GM19238 (cell line): ENCODE results near the gene PRAF2.

Experiments
- DNase-seq: peaks from one replicate; pipeline ENCODE4 v3.0.0; 2011; ENCODE audit warnings: low spot score; ENCODE audit not compliant: insufficient read length

PRAF2 gene

DNA sequence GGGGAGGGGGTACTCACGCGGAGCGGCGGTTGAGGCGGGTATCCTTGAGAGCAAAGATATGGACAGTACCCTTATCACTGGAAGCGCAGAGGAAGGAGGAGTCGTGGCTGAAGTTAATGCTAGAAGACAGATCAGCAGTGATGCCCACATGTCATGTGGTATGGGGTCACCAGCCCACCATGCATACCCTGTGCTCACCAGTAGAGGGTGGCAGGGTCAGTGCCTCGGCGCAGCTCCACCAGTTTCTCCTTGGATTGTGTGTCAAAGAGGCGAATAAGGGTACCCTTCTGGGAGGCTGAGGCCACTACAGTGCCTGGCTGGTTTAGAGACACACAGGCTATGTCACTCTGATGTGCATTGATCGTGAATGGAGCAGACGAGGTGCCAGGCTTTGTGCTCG lies 1.5 kb upstream of the PRAF2 start:
- no peak for DNase-seq

DNA sequence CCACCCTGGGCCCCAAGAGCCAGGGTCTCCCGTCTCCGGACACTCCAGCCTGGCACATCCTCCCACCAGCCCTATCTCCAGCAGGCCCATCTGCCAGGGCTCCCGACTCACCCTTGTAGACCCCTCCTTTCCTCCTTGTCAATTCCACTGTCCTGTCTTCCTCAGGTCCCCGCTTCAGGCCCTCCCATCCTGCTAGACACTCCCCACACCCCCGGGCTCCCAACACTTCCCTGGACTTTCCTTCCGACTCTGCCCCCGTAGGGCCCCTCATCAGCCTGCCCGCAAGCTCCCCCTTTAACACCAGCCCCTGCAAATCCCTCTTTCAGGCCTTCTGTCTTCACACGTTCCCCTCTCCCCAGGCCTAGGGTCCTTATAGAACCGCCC lies 1.1 kb downstream of the PRAF2 start:
- no peak for DNase-seq

DNA sequence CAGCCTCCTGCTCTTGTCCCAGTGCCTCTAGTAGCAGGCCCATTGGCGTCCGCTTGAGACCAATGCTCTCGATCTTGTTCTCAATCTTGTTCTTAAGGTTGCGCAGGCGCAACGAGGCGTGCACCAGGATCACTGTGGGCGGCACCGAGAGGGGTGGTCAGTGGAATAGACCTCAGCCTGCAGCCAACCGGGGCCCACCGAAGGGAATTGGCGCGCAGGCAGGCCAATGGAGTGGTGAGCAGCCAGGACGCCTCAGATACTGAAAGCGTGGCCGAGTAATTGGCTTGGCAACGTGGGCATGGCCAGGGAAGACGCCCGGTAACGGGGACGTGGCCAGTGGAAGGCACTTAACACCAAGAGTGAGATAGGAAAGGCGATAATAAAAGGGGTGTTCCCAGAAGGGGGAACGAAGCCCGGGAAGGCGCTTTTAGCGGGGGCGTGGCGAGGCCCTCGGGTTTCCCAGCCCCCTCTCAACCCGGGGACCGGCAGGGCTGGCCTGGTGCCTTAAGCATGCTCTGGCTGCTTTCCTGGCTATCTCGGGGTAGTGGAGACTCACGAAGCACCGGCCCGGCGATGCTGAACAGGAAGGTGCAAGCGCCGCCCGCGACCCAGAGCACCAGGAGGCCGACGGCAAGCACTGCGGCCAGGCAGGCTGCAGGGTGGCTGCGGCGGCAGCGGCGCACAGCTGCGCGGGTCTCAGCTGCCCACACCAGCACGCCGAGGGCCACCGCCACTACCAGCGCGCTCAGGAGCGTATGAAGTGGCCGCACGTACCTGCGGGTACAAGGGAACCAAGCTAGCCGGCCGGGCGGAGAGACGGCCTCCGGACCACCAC lies 1.7 kb downstream of the PRAF2 start:
- no peak for DNase-seq

DNA sequence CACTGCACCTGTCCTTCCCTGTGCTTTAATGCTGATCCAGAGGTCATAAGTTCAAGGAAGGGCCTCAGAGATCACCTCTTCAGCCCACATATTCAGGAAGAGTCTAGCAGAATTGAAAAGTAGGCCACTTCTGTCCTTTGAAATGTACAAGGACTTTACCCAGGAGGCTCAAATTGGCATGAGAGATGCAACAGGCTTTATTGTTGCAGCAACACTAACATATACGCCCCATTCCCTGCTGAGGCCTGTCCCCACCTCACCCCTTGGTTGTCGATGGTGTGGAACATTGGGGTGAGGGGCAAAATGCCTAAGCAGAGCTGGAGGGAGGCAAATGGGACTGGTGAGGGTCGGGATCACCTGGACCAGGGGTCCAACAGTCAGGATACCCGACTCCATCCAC lies 2.8 kb downstream of the PRAF2 start:
- DNase-seq: no peak

DNA sequence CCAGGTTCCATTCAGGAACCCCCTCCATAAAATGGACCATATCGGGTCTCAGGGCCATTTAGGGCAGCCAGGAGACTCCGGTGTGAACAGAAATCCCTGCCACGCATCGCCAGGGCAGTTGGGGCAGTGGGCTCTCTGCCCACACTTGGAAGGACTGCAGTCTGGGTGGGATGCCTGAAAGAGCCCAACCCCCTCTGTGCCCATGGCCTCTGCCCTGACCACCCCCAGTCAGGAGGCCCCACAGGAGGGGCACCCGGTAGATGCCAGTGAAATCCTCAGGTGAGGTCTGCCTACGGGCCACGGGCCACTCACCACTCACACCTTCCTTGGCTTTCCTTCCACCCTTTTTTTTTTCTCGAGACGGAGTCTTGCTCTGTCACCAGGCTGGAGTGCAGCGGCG lies 4.8 kb downstream of the PRAF2 start:
- DNase-seq: no peak

DNA sequence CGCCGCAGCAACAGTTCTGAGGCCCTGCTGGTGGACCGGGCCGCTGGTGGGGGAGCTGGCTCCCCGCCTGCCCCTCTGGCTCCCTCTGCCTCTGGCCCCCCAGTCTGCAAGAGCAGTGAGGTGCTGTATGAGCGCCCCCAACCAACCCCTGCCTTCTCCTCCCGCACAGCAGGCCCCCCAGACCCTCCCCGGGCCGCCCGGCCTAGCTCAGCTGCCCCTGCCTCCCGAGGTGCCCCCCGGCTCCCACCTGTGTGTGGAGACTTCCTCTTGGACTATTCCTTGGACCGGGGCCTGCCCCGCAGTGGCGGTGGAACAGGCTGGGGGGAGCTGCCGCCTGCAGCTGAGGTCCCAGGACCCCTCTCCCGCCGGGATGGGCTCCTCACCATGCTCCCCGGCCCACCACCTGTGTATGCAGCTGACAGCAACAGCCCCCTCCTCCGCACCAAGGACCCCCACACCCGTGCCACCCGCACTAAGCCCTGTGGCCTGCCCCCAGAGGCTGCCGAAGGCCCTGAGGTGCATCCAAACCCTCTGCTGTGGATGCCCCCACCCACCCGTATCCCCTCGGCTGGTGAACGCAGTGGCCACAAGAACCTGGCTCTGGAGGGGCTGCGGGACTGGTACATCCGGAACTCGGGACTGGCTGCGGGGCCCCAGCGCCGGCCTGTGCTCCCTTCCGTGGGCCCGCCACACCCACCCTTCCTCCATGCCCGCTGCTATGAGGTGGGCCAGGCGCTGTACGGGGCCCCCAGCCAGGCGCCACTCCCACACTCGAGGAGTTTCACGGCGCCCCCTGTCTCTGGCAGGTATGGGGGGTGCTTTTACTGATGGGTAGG lies 6.3 kb downstream of the PRAF2 start:
- DNase-seq: no peak

DNA sequence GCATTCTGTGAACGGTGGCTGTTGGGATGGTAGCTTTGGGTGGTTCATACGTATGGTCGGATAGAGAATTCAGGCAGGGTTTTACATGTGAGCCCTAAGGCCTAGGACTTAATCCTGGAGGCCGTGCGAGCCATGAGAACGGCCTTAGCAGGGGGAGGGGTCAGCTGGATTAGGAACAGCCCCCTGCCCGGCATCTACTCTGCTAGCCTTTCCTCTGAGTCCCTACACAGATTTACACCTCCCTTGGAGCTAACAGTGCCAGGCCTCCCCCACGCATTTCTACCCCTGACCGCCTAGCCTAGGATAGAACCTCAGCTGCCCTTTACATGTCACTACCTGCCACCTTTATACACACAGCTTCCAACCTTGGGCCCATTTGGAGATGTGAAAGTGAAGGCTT lies 7.1 kb downstream of the PRAF2 start:
- no peak for DNase-seq

DNA sequence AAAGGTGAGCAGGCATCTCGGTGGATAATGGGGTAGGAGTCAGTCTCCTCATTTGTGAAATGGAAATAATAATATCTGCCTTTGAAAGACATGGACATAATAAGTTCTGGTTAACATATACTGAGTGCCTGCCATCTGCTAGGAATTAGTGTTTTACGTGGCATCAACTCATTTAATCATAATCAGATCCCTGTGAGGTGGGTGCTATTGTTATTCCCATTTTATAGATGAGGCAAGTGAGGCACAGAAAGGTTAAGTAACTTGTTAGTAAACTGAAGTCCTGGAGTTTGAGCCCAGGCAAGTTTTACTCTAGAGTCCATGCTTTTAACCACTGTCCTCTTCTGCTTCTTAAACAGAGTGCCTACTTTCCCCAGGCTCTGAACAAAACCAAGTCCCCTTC lies 7.5 kb downstream of the PRAF2 start:
- no peak for DNase-seq

DNA sequence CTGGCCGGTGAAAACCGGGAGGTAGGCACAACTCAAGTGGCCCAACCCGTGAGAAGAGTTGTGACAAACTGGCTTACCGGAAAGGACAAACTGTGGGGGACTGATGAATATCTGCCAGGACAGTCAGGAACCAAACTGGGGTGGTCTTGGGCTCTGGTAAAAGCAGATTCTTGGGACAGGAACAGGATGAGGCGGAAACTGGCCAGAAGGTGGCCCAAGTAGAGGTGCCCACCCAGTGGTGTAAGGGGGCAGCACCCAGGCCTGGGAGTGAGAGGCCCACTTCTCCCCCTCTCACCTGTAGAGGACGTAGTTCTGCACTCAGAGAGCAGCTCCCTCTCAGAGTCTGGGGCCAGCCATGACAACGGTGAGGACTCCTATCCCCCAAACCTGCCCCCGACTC lies 9.1 kb downstream of the PRAF2 start:
- DNase-seq: no peak

DNA sequence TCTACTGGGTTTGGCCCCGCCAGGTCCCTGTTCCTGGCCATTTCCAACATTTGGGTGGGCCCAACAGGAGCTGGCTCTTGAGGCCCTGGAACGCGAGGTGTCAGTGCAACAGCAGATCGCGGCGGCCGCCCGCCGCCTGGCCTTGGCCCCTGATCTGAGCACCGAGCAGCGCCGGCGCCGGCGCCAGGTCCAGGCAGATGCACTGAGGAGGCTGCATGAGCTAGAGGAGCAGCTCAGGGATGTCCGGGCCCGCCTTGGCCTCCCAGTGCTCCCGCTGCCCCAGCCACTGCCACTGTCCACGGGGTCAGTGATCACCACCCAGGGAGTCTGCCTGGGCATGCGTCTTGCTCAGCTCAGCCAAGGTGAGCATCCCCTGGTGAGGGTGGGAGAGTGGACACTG lies 9.5 kb downstream of the PRAF2 start:
- no peak for DNase-seq

DNA sequence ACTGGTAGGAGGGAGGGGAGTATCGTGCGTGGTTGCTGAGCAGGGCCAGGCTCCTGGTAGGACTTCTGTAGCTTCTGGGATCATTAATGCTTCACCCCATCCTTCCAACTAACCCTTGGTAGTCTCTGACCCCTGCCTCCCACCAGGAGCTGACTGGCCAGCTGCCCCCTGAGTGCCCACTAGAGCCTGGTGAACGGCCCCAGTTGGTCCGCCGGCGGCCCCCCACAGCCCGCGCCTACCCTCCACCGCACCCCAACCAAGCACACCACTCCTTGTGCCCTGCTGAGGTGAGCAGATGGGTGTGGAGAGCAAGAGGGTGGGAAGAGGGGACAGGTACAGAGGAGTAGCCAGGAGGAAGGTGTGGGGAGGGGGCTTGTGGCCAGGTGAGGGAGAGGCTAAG lies 10.1 kb downstream of the PRAF2 start:
- no peak for DNase-seq

DNA sequence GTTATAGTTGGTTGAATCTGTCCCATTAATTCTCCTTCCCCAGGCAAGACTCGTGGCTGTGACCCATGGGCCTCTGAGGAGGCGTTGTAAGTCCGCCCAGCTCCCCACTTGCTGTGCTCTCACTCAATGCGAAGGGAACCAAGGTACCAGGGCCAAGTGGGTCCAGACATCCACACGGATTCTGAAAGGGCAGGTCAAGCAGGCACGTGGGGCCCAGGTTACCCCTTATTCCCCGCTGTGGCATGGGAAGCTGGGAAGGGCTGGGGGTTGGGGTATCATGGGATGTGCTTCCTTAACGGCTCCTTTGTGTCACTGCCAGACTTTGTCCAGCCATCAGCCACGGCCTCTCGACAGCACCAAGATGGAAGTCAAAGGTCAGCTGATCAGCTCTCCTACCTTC lies 11.9 kb downstream of the PRAF2 start:
- no peak for DNase-seq

DNA sequence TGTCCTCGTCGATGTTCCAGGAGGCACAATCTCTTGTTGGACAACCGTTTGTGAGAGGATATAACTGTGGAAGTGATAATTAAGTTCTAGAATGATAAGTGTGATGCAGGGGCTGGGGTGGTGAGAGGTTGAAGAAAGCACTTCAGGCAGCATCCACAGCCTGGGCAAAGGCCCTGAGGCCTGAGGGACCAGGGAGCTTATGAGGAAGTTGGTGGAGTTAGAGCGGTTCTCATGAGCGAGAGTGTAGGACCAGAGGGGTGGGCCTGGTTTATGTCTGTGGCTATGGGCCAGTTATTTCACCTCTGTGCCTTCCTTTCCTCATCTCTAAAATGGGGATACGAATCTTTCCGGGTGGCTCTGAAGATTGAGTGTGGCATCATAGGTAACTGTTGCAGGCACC lies 12.3 kb downstream of the PRAF2 start:
- no peak for DNase-seq

DNA sequence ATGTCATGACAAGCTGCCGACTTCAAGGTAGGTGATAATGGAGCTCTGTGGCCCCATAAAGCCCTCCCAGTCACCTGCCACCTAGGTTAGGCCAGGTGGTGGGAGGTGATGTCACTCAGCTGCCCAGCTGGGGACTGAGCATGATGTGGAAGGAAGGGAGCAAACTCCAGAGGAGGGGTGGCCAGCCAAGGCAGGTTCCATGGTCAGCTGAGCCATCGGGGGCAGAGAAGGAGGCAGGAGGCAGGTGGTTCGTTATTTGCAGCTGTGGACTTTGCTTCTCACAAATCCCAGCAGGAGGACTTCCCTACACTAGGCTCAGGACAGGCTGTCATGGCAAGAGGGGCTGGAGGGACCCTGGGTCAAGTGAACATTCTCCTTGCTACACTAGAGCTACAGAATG lies 12.9 kb downstream of the PRAF2 start:
- DNase-seq: no peak

DNA sequence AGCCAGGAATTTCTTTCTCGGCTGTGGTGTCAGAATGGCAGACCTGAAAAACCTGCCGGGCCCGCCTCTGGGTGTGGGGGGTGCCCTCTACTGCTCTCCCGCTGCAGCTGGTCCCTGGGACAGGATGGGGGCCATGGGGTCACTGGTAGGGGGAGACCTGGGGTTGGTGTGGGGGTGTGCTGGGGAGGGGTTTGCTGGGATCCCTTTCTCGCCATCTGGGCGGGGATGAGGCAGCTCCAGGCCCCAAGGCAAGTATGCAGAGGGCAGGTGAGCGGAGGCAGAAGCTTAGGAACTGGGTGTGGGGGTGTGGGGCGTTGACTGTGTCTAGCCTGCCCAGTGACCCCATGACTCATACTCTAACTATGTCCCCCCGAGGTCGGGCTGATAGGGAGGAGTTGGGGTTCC lies 14.1 kb downstream of the PRAF2 start:
- DNase-seq: no peak

DNA sequence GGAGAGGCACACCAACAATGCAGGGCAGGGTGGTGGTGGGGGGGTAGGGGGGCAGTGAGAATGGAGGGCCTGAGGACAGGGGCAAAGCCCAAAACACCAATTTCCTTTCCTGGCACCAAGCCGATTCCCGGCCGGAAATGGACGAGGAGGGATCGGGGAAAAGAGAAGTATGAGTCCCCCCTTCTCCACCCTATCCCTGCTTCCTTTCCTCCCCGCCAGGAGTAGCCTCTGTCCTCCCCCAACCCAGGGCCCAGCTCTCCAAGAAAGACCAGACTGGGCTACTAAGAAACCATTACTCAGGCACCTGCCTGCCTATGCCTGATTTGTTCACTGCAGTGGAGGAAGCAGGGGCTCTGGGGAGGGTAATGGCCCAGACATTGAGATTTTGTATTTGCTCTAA lies 14.6 kb downstream of the PRAF2 start:
- DNase-seq: no peak

DNA sequence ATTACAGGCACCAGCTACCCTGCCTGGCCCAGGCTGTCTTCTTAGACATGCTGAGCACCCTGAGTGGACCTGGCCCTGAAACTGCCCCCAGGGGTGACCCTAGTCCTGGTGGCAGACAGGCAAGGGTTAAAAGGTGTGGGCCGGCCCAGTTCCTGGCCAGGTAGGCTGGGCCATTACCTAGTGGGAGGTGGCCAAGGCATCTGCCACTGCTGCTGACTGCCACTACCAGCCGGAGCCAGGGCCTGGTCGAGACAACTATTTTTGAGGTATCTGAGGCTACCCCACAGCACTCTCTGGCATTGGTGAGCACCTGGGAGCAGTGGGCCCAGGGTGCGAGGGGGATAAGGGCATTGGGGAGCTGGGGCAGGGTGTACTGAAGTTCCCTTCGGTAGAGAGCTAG lies 15.0 kb downstream of the PRAF2 start, which contains the start of gene CCDC120:
Gene CCDC120, plus strand, starts transcription at position 206 of the 400 bp plus-strand sequence. CDS start 3,043 bp downstream, outside the sequence.
- no peak for DNase-seq

DNA sequence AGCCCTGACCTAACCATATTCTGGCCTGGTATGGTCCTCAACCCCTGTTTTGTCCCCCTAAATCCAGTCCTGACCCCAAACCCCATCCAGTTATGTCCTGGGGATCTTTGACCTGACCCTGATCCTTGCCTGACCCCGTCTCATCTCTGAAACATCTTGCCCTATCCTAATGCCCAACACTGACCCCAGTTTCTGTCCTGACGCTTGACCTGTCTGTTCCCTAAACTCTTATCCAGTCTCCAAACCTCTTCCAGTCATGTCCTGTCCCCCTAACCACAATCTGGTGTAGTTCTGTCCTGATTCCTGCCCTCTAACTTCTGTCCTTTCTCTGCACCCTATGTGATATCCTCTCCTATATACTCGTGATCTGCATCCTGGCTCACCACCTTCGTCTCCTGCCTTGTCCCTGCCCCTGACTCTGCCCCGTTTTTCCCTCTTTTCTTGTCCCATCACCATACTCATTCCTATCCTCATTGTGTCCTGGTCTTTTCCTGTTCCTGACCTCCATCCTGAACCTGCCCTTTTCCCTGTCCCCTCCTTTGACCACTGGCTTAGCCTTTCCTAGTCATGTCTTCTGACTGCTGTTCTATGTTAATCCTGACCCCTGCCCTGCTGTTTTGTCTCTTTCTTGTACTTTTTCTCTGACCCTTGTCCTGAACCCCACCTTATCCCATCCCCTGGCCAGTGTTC lies 19.6 kb downstream of the PRAF2 start:
- no peak for DNase-seq

DNA sequence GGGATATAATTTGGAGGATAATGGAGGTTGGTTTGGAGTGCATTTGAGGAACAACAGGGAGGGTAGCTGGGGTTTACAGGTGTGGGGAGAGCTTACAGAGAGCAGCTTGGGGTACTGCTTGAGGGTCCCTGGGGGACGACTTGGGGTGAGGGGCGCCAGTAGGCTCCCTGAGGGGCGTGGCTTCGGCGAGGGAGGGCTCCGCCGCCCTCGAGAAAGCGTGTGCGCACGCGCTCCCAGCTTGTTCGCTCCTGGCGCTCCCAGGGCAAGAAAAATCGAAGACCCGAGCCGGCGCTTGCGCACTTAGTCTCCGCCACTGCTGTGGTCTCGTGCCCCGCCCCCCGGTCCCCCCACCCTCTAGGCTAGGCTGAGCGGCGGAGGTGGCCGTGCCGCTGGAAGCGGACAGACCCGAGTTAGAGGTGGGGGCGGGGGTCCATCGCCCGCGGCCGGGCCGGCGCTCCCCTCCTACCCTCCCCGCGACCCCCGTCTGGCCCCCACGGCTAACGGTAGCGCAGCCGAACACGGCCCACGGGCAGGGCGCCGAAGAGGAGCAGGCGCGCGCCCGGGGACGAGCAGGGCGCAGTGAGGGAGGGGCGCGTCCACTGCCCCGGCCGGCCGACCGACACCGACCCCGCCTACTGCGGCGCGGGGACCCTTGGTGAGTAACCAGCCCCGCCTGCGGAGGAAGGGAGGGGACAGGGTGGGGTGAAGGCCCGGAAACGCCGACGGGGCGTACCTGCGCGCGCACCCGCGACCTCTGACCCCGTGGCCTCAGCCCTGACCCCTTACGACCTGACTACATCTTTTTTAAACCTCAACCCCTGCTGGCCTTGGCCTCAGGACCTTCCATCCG lies 20.4 kb downstream of the PRAF2 start:
- DNase-seq: peak; percentile 50

DNA sequence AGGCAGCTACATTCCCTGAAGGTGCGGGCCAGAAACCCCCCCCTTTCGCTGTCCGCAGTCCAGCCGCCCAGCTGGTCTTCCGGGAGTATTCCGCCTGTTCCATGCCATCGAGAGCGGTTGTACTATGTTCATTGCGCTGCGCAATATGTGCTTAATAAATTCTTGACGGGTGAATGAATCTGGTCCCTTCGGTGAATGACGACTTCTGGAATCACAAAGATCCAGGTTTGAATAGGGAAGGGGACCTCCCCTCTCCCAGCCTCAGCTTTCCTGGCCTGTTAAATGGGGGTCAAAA lies 29.9 kb downstream of the PRAF2 start:
- DNase-seq: no peak

DNA sequence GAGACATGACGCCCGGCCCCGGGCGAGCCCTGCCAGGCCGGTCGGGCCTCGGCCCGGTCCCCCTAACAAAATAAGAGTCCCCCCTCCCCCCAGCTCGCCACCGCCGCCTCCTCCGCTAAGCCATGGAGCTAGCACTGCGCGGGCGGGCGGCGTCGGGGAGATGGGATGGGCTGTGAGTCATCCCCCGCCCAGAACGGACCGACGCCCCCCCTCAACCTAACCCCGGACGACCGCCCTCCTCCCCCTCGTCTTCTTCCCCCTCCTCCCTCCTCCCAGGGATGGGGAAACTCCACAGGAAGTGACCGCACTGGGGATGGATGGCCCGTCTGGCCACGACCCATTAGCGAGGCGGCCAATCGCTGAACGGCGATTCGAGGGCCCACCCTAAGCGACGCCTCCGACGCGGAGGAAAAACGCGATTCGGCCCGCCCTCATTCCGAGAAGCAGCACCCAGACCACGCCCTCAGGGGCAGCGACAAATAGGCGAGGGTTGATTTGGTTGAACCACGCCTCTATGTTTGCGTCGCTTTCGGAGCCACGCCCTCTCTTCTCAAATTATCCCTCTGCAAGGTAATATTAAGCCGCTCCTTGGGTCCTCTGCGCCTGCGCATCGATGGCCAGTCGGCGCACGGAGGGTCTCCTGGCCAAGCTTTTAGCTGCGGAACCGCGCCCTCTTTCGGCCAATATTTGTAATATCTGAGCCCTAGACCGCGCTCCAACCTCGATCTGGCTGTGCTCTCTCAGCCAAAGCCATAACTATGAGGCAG lies 30.4 kb downstream of the PRAF2 start, which contains the start of gene TFE3:
Gene TFE3, minus strand, starts transcription at position 138 of the 767 bp plus-strand sequence. Its CDS starts 131 bp downstream, at position 7.
- DNase-seq: peak; percentile 80
